GM19438 (cell line): ENCODE measurements around the gene EMP2.
"Not testable (repeated sequence)": the region's sequence is repeated elsewhere in the genome, so short reads cannot be mapped to it uniquely, and the experiment has no call there.

Experiments used
- ATAC-seq: cut with Tn5 transposase; IDR thresholded peaks from one replicate; pipeline ENCODE4 v1.9.1; 2021; ENCODE audit warnings: low read depth; ENCODE audit not compliant: unreplicated experiment

Gene EMP2

DNA sequence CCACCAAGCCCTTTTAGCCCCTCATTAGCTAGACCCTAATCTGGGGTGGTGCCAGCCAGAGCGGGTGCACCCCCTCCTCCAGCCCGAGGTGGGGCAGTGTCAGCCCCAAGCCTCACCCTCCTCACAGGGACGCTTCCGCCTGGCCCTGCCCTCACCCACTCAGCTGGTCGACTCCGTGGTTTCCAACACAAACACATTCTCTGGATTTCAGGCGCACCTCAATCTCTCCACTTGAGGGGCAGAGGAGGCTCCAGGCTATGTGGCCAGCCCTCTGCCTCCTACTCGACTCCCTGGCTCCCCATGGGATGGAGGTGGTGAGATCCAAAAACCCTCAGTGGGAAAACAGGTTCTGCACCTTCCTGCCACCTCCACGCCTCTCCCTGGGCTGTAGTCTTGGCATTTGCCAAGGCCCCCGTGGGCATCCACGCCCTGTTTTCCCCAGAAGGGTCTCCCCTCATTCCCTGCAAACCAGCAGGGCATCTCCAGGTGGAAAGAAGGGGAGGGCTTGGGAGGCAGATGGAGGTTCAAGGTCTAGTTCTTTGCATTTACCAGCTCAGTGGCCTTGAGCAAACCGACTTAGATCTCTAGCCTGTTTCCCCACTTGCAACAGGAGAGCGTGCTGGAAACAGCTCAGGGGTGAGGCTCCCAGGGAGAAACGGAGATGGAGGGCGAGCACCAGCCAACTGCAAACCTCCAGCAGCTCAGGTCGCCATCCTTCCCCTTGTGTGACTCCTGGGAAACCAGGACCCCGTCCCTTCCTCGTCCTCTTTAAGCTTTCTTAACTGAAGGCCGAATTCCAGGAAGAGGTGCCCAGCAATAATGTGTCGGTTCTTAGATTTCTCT, 1.7 kb downstream of the EMP2 start:
- ATAC-seq, result no peak

DNA sequence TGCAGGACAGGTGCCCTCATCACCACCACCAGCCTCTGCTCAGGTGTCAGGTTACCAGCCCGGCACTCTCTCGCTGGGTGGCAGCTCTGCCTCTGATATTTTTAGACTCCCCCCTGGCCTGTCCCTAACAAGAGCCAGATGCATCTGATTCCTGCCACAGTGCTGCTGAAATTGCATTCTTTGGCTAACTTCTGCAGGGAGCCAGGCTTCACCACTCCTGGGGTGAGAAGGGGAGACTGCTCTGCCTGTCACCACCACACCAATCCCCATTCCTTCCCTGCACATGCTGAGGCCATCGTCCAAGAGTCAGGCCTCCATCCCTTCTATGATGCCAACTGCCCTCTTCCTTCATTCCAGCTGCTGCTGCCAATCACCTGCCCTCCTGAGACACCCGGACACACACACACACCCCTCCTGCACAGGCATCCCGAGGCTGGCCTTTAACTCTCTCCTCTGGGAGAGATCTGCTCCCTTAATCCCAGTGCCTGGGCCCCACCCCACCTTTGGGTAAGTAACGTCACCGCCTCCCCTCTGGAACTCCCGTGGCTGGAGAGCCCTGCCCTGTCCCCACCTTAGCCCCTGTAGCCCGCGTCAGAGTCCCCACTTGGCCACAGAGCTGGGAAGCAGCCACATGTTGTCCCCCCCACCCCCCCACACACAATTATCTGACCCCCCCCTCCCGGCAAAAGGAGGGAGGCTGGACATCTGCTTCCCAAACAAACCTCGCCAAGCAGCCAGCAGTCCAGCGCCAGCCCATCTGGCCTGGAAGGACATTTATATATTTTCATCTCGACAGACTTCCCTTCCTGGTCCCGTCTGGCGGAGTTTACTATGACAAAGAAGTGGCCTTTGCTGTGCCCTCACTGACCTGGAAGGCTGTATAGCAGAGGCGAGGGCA, 2.8 kb downstream of the EMP2 start:
- ATAC-seq, result no peak

DNA sequence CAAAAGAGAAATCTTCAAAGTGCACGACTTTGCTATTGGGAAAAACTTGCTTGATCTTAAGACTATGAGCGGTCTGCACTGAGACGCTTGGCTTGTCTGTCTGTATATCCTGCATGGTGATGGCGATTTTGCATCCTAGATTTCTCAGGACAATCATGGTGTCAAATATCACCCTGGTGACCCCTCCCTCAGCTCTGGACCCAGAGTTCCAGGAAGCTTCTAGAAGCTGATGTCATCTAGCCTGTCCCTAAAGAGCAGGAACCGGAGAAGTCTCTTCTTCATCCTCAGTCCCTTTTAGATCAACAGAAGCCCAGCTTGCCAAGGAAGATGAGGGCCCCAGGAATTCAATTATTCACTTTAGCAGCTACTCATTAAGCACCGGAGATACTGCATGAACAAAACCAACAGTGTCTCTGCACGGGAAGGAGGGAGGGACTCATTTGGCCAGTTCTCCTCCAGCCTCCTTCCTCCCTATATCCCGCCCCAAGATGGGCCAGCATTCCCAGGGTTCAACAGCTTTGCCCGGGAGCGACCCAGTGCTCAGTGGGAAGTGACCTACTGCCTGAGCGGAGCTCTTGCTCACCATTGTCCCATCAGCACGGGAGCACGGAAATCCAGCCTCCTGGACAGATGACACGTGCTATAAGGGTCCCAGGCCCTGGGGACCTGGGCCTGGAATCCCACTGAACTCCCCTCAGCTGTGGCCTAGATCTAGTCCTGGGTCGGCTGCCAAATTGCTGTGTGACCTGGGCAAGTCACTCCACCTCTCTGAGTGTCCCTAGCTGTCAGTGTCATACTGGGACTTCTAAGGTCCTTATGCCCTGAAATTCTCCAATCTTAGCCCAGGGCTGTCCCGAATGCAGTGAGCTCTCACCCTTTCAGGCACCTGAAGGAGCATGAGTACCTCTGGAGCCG, 3.8 kb downstream of the EMP2 start:
- ATAC-seq, result no peak

DNA sequence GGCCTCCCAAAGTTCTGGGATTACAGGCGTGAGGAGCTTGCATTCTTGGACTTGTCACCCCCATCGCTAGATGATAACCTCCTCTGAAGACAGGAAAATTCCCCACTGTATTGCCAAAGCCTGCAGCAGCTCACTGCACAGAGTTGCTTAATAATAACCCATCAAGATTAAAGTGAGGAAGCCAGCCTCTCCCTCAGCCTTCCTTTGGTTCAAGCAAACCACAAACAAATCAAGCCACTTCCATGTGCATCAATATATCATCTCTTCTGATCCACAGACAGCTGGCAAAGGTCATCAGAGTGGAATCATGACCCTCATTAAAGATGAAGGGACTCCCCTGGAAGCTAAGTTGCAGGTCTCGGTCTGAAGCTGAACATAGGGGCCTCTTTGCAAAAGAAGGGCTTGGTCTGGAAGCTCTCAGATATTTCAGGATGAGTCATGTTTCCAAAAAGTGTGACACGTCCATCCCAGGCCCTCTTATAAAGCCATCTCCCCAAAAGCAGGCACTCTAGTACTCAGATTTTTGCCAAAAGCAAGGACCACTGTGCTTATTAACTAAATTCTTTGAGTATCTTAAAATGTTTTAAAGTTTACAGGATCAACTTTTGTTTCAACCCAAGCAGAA, 4.8 kb downstream of the EMP2 start:
- no peak for ATAC-seq

DNA sequence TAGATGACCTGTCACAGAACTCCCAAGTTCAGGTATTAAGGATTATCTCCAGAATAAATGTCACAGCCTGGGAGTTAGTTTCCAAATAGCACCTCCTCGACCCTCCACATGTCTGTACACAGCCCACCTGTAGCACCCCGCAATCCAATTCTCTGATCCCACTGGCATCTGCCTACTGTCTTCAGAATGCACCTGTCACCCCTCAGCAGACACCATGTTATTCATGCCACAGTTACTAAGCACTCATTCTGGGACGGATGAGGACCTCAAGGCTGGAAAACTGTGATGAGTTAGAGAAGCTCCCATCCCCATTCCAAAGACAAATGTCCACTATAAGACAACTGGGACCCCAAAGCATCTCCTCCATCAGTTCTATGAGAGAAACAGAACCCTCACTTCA, 7.8 kb downstream of the EMP2 start:
- no peak for ATAC-seq

- no peak for ATAC-seq
Observed at GRCh38 chr16:10571354-10571753, 9.0 kb downstream of the EMP2 start.

DNA sequence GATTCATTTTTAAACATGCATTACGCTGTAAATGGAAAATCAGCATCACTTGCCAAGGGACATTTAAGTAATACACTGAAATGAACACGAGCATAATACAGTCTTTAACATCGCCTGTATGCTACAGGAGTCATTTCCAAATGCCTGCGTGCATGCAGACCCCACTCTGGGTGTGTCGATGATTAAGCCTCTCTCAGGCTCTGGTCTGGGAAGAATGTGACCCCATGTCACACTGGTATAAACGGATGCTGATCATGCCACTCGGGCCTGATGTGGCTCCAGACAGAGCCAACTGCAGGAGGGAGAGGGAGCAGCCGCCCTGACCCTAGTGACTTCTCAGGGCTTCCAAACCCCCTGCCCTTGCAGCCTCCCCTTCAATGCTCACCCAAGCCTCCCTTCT, 10.8 kb downstream of the EMP2 start:
- ATAC-seq, result no peak

- no peak for ATAC-seq
Observed at GRCh38 chr16:10566613-10567012, 13.8 kb downstream of the EMP2 start.

DNA sequence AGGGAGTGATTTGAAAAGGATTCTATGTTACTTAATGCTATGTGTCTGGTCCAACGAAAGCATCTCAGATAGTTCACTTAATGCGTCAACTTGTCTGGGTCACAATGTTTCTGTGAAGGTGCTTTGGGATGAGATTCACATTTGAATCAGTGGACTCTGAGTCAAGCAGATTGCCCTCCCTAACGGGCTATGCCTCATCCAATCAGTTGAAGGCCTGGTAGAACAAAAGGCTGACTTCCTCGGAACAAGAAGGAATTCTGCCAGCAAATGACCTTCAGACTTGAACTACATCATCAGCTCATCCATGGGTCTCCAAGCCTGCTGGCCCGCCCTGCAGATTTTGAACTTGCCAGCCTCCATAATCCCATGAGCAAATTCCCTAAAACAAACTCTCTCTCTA, 15.2 kb downstream of the EMP2 start:
- no peak for ATAC-seq

- ATAC-seq, result no peak
Observed at GRCh38 chr16:10564591-10564990, 15.8 kb downstream of the EMP2 start.

GRCh38 chr16:10562361-10562899, 18.0 kb downstream of the EMP2 start:
- no peak for ATAC-seq

DNA sequence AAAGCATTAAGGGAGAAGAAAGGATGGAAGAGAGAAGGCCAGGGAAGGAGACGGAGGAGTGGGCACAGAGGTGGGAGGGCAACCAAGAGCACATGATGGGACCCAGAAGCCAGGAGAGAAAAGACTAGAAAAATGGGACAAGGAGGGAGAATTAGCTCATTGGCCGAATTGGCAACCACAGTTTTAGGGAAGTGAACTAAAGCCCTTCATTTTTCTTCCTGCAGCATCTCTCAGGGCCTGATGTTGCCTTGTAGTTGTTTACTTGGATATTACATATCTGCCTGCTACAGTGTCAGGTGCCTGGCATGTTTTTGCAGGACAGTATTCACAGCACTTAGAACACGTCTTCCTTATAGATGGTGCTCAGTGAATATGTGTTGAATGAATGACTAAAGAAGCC, 19.0 kb downstream of the EMP2 start:
- no peak for ATAC-seq

GRCh38 chr16:10561001-10561400, 19.4 kb downstream of the EMP2 start:
- no peak for ATAC-seq

DNA sequence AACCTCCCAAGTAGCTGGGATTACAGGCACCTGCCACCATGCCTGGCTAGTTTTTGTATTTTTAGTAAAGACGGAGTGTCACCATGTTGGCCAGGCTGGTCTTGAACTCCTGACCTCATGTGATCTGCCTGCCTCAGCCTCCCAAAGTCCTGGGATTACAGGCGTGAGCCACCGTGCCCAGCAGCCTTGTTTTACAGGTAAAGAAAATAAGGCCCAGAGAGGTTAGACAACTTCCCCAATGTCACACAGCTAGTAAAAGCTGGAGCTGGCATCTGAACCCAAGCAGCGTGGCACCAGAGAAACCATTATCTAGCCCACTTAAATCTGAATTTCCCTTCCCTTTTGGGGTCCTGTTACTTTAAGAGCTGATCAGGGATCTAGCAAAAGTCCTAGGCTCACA, 20.6 kb downstream of the EMP2 start:
- not testable (repeated sequence) for ATAC-seq

- ATAC-seq, result no peak
Observed at GRCh38 chr16:10558746-10559641, 21.4 kb downstream of the EMP2 start.

DNA sequence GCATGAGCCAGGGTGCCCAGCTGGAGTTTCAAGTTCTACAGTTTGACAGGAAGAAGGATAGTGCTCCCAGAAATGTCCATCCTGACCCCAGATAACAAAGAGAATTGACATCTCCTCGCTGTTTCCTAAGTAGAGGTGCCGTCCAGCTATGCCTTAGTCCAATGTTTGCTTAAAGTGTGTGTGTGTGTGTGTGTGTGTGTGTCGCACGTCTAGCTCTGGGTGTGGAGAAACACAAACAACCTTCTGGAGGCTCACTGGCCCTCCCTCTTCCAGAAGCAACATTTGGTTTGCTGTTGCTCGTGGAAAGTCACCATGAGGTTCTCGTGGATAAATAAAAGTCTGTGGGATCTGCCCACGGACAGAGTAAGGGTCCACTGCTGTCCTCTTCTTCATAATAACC, 22.1 kb downstream of the EMP2 start:
- ATAC-seq, result no peak

DNA sequence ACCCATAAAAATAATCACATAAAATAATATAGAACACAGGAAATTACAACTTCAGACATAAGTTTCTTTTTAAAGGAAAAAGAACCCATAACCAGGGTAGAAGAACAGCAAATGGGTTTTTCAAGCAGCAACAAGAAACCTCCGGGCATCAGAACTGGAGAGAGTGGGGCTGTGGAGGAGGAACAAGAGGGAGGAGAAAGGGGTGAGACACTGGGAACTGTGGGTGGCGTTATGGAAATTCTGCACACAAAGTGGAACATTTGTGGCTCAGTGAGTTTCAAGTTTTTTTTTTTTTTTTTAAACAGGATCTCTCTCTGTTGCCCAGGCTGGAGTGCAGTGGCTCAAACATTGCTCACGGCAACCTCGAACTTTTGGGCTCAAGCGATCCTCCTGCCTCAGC, 22.6 kb downstream of the EMP2 start:
- no peak for ATAC-seq

- no peak for ATAC-seq
Observed at GRCh38 chr16:10556236-10556635, 24.2 kb downstream of the EMP2 start.

- ATAC-seq, result no peak
Observed at GRCh38 chr16:10554569-10554968, 25.8 kb downstream of the EMP2 start.
